Measurements from ENCODE around the gene PSMG4. TPM values are rescaled to one million over a fixed set of nuclear protein-coding genes. Genes with fewer than 3 reads are reported as not detected.

Gene PSMG4
- total and polyA plus RNA-seq, 4 donors: 12.0 to 38.2 (median 26.0) TPM

DNA sequence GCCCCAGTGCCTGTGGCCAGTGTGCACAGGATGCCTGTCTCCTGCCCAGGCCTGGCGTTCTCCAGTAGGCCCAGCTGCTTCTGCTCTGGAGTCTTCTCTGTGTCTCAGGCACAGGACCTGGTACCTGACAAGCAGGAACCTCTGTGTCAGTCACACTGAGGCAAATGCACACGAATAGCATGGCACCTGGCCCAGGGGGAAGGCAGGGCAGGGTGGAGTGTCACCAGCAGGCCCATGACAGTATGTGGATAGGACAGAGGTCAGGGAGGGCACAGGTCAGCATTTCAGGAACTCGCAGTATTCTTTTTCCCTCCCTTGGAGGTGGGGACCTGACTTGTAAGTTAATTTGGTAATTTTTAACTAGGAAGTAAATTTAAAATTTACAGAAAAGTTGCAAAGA, 5.6 kb downstream of the PSMG4 start:
- DNase-seq (peak in 1 of 2 donors; percentile 49), ATAC-seq (ENCODE audit: low FRiP score) (no peak)
- intact Hi-C loops (cut with DNase I): no loop called here
- 89 to 90% methylated on average over 3 of the region's 3 CpGs for WGBS, 2 donors
- H3K36me3 ChIP-seq (ENCODE audit: control insufficient read depth in 1 of 2, insufficient read depth in 2 of 2, low read length in 1 of 2): no peaks in the 10 kb centered on the region
- no peaks in the 10 kb centered on the region for H3K9me3 ChIP-seq (ENCODE audit: control insufficient read depth, low read length)
- H3K4me3 ChIP-seq (ENCODE audit: low read length in 2 of 2): no peak overlapping the region
- no peak overlapping the region for H3K27ac ChIP-seq (ENCODE audit: low read depth in 1 of 2, low read length in 2 of 2)
- no peaks in the 10 kb centered on the region for H3K27me3 ChIP-seq (ENCODE audit: control insufficient read depth in 1 of 2, insufficient read depth in 2 of 2, low read length in 1 of 2)
- H3K4me1 ChIP-seq (ENCODE audit: control insufficient read depth in 1 of 2, insufficient read depth in 2 of 2, low read length in 2 of 2): no peaks in the 10 kb centered on the region

- H3K27ac ChIP-seq (ENCODE audit: low read depth in 1 of 2, low read length in 2 of 2): no peak overlapping the region
- no peak overlapping the region for H3K4me3 ChIP-seq (ENCODE audit: low read length in 2 of 2)
- no peaks in the 10 kb centered on the region for H3K9me3 ChIP-seq (ENCODE audit: control insufficient read depth, low read length)
- WGBS, 2 donors: 61 to 62% methylated on average over 9 of the region's 9 CpGs
- intact Hi-C loops (cut with DNase I): no loop called here
- ATAC-seq (ENCODE audit: low FRiP score): no peak
- no peaks in the 10 kb centered on the region for H3K36me3 ChIP-seq (ENCODE audit: control insufficient read depth in 1 of 2, insufficient read depth in 2 of 2, low read length in 1 of 2)
- H3K27me3 ChIP-seq (ENCODE audit: control insufficient read depth in 1 of 2, insufficient read depth in 2 of 2, low read length in 1 of 2): no peaks in the 10 kb centered on the region
- DNase-seq: no peak
- no peaks in the 10 kb centered on the region for H3K4me1 ChIP-seq (ENCODE audit: control insufficient read depth in 1 of 2, insufficient read depth in 2 of 2, low read length in 2 of 2)
Measured at GRCh38 chr6:3265671-3266070, 6.9 kb downstream of the PSMG4 start.

- Histone ChIP-seq H3K27me3 (ENCODE audit: control insufficient read depth in 1 of 2, insufficient read depth in 2 of 2, low read length in 1 of 2) (no peaks in the 10 kb centered on the region), H3K4me3 (ENCODE audit: low read length in 2 of 2) (no peak overlapping the region), H3K27ac (ENCODE audit: low read depth in 1 of 2, low read length in 2 of 2) (no peak overlapping the region), H3K36me3 (ENCODE audit: control insufficient read depth in 1 of 2, insufficient read depth in 2 of 2, low read length in 1 of 2) (no peaks in the 10 kb centered on the region), H3K9me3 (ENCODE audit: control insufficient read depth, low read length) (no peaks in the 10 kb centered on the region), H3K4me1 (ENCODE audit: control insufficient read depth in 1 of 2, insufficient read depth in 2 of 2, low read length in 2 of 2) (no peaks in the 10 kb centered on the region)
- WGBS, 2 donors: 52 to 57% methylated on average over 9 of the region's 9 CpGs
- intact Hi-C loops (cut with DNase I): no loop called here
- no peak for DNase-seq
- ATAC-seq (ENCODE audit: low FRiP score): no peak
Measured at GRCh38 chr6:3266170-3266569, 7.4 kb downstream of the PSMG4 start.

DNA sequence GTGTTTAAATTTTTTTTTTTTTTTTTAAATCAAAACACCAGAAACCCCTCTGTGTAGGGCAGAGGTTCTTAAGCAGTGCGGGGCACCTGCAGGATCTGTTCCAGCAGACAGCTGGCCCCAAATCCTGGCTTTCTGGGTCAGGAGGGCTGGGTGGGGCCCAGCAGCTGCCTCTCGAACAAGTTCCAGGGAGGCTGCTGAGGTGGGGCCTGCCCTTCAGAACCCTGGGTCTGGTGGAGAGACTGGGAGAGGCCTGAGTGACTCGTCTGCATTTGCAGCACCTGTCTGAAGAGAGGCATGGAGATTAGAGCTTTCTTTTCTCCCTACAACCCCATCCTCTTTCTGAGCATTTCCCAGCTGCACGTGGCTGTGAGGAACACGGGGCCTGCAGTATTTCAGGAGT, 8.4 kb downstream of the PSMG4 start:
- no peak for ATAC-seq (ENCODE audit: low FRiP score)
- no peaks in the 10 kb centered on the region for H3K36me3 ChIP-seq (ENCODE audit: control insufficient read depth in 1 of 2, insufficient read depth in 2 of 2, low read length in 1 of 2)

DNA sequence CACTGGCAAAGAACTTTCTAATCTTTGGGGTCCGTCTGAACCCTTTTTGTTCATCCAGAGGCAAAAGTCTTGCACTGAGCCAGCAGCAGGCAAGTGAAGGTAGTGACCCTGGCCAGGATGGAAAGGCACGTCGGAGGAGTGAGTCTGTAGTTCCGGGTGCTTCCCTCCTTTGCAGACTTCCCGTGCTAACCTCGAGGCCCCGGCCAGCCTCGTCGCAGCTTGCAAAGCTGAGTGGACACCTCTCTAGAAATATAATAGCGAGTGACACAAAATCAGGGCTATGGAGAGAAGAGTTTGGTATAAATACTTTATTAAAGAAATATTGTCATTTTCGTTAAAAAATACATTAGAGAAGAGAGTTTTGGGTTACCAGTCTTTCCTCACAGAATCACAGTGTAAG, 9.9 kb downstream of the PSMG4 start:
- intact Hi-C loops (cut with DNase I): no loop called here
- no peak for ATAC-seq (ENCODE audit: low FRiP score)
- DNase-seq: peak in 1 of 2 donors; percentile 45
- Histone ChIP-seq H3K36me3 (ENCODE audit: control insufficient read depth in 1 of 2, insufficient read depth in 2 of 2, low read length in 1 of 2) (no peaks in the 10 kb centered on the region), H3K27ac (ENCODE audit: low read depth in 1 of 2, low read length in 2 of 2) (no peak overlapping the region), H3K9me3 (ENCODE audit: control insufficient read depth, low read length) (no peaks in the 10 kb centered on the region), H3K27me3 (ENCODE audit: control insufficient read depth in 1 of 2, insufficient read depth in 2 of 2, low read length in 1 of 2) (no peaks in the 10 kb centered on the region), H3K4me1 (ENCODE audit: control insufficient read depth in 1 of 2, insufficient read depth in 2 of 2, low read length in 2 of 2) (no peaks in the 10 kb centered on the region), H3K4me3 (ENCODE audit: low read length in 2 of 2) (no peak overlapping the region)
- WGBS, 2 donors: 86% methylated on average over 11 of the region's 11 CpGs

More for the DNA sequence above, 8.4 kb downstream of the PSMG4 start:
- 79 to 80% methylated on average over 5 of the region's 5 CpGs for WGBS, 2 donors
- H3K9me3 ChIP-seq (ENCODE audit: control insufficient read depth, low read length): no peaks in the 10 kb centered on the region
- no peak overlapping the region for H3K4me3 ChIP-seq (ENCODE audit: low read length in 2 of 2)
- no peaks in the 10 kb centered on the region for H3K27me3 ChIP-seq (ENCODE audit: control insufficient read depth in 1 of 2, insufficient read depth in 2 of 2, low read length in 1 of 2)
- H3K4me1 ChIP-seq (ENCODE audit: control insufficient read depth in 1 of 2, insufficient read depth in 2 of 2, low read length in 2 of 2): no peaks in the 10 kb centered on the region
- no peak overlapping the region for H3K27ac ChIP-seq (ENCODE audit: low read depth in 1 of 2, low read length in 2 of 2)
- peak in 1 of 2 donors; percentile 19 for DNase-seq
- intact Hi-C loops (cut with DNase I): no loop called here

GRCh38 chr6:3269281-3269975, 10.7 kb downstream of the PSMG4 start:
- H3K36me3 ChIP-seq (ENCODE audit: control insufficient read depth in 1 of 2, insufficient read depth in 2 of 2, low read length in 1 of 2): no peaks in the 10 kb centered on the region
- no peaks in the 10 kb centered on the region for H3K4me1 ChIP-seq (ENCODE audit: control insufficient read depth in 1 of 2, insufficient read depth in 2 of 2, low read length in 2 of 2)
- intact Hi-C loops (cut with DNase I): no loop called here
- H3K27me3 ChIP-seq (ENCODE audit: control insufficient read depth in 1 of 2, insufficient read depth in 2 of 2, low read length in 1 of 2): no peaks in the 10 kb centered on the region
- no peak overlapping the region for H3K4me3 ChIP-seq (ENCODE audit: low read length in 2 of 2)
- 81 to 84% methylated on average over 27 of the region's 27 CpGs for WGBS, 2 donors
- peak in 1 of 2 donors; percentile 35 for DNase-seq
- no peaks in the 10 kb centered on the region for H3K9me3 ChIP-seq (ENCODE audit: control insufficient read depth, low read length)
- no peak overlapping the region for H3K27ac ChIP-seq (ENCODE audit: low read depth in 1 of 2, low read length in 2 of 2)
- no peak for ATAC-seq (ENCODE audit: low FRiP score)

GRCh38 chr6:3270258-3270657, 11.5 kb downstream of the PSMG4 start:
- 85 to 86% methylated on average over 15 of the region's 15 CpGs for WGBS, 2 donors
- intact Hi-C loops (cut with DNase I): no loop called here
- Histone ChIP-seq H3K9me3 (ENCODE audit: control insufficient read depth, low read length) (no peaks in the 10 kb centered on the region), H3K4me3 (ENCODE audit: low read length in 2 of 2) (no peak overlapping the region), H3K36me3 (ENCODE audit: control insufficient read depth in 1 of 2, insufficient read depth in 2 of 2, low read length in 1 of 2) (no peaks in the 10 kb centered on the region), H3K4me1 (ENCODE audit: control insufficient read depth in 1 of 2, insufficient read depth in 2 of 2, low read length in 2 of 2) (no peaks in the 10 kb centered on the region), H3K27me3 (ENCODE audit: control insufficient read depth in 1 of 2, insufficient read depth in 2 of 2, low read length in 1 of 2) (no peaks in the 10 kb centered on the region), H3K27ac (ENCODE audit: low read depth in 1 of 2, low read length in 2 of 2) (no peak overlapping the region)
- DNase-seq: no peak
- ATAC-seq (ENCODE audit: low FRiP score): no peak

DNA sequence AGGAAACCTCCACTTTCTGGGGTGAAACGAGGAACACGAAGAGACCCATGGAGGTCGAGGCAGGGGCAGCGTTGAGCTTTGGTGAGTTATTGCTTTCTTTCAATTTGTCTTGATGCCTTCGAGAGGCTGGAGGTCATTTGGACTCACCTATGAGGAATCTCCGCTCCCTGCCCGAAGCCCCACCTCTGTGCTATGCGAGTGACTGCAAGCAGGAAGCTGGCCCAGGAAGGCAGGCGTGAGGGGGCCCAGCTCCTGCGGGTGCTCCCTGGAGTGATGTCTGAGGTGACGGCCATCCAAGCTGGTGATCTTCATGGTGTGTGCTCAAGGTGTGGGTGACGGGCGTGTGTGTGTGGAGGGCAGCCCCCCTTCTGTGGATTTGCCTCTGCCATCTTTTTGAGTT, 13.0 kb downstream of the PSMG4 start:
- intact Hi-C loops (cut with DNase I): no loop called here
- Histone ChIP-seq H3K4me1 (ENCODE audit: control insufficient read depth in 1 of 2, insufficient read depth in 2 of 2, low read length in 2 of 2) (no peaks in the 10 kb centered on the region), H3K9me3 (ENCODE audit: control insufficient read depth, low read length) (no peaks in the 10 kb centered on the region), H3K27ac (ENCODE audit: low read depth in 1 of 2, low read length in 2 of 2) (no peak overlapping the region), H3K36me3 (ENCODE audit: control insufficient read depth in 1 of 2, insufficient read depth in 2 of 2, low read length in 1 of 2) (no peaks in the 10 kb centered on the region), H3K27me3 (ENCODE audit: control insufficient read depth in 1 of 2, insufficient read depth in 2 of 2, low read length in 1 of 2) (no peaks in the 10 kb centered on the region), H3K4me3 (ENCODE audit: low read length in 2 of 2) (no peak overlapping the region)
- WGBS, 2 donors: 91 to 92% methylated on average over 13 of the region's 13 CpGs
- DNase-seq (no peak), ATAC-seq (ENCODE audit: low FRiP score) (no peak)

DNA sequence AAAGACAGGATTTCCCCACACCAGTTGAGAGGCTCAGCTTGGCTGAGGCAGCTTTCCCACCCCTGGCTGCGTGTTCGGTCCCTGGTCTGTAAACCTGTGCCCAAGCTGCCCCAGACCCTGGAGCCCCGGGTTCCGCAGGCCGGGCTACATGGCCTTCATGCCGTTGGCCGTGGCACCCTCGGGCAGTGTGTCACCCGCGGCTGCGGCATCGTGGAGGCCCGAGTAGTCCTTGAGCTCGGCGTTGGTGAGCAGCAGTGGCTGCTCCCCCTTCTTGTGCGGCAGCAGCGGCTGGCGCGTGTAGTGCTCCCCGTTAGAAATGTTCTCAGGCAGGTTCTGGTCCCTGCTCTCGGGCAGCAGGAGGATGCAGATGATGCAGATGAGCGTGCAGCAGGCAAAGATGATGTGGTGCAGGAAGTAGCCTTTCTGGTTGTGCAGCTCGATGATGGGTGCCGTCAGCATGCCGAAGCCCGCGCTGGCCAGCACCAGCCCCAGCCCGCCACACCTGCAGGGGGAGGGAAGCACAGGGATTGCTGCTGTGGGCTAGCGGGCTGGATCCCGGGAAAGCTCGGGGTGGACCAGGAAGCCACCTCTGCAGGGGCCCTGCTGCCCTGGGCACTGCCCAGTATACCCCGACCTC, 14.3 kb downstream of the PSMG4 start:
- Histone ChIP-seq H3K27ac (ENCODE audit: low read depth in 1 of 2, low read length in 2 of 2) (no peak overlapping the region), H3K4me1 (ENCODE audit: control insufficient read depth in 1 of 2, insufficient read depth in 2 of 2, low read length in 2 of 2) (no peaks in the 10 kb centered on the region), H3K27me3 (ENCODE audit: control insufficient read depth in 1 of 2, insufficient read depth in 2 of 2, low read length in 1 of 2) (no peaks in the 10 kb centered on the region), H3K36me3 (ENCODE audit: control insufficient read depth in 1 of 2, insufficient read depth in 2 of 2, low read length in 1 of 2) (no peaks in the 10 kb centered on the region), H3K9me3 (ENCODE audit: control insufficient read depth, low read length) (no peaks in the 10 kb centered on the region), H3K4me3 (ENCODE audit: low read length in 2 of 2) (no peak overlapping the region)
- no peak for ATAC-seq (ENCODE audit: low FRiP score)
- DNase-seq: no peak
- 92 to 93% methylated on average over 32 of the region's 32 CpGs for WGBS, 2 donors
- intact Hi-C loops (cut with DNase I): no loop called here

Data from aorta (tissue), 5 donors.